HCT116 (cell line): ENCODE results near the gene ARHGEF10L. TPM values are rescaled to one million over a fixed set of nuclear protein-coding genes. Genes with fewer than 3 reads are reported as not detected.

Experiments
- ATAC-seq: fragments of 200-7000 bp; cut with Tn5 transposase; 2 replicates; pipeline ENCODE4 v1.9.1; 2020; ENCODE audit warnings: mild to moderate bottlenecking, moderate library complexity
- BruUV-seq: library from RNA; stranded (reverse); fragments of 400-500 nt; replicated peaks from 2 replicates; lab custom pipeline; 2021; lab: Mats Ljungman, UMichigan
- CTCF ChIA-PET: fragments of 300-600 bp; sonication (Branson Sonifier 250); formaldehyde crosslinking; loops from one replicate; lab custom pipeline; 2021; ENCODE audit warnings: antibody characterized with exemption; lab: Charles Lee
- POLR2A ChIA-PET: fragments of 300-600, 350-600 bp; sonication (Branson Sonifier 250); formaldehyde crosslinking; loops from one replicate; lab custom pipeline; 2021; ENCODE audit warnings: antibody characterized with exemption; lab: Charles Lee
- RAD21 ChIA-PET, 2 experiments: fragments of 300-600 bp; sonication (Branson Sonifier 250); formaldehyde crosslinking; loops; one replicate each; lab custom pipeline; 2023; ENCODE audit warnings: low total read pairs in 2 of 2; ENCODE audit not compliant: uncharacterized antibody in 2 of 2, unreplicated experiment in 2 of 2, low non-redundant PET in 1 of 2; lab: Charles Lee
- DNase-seq: peaks from one replicate; pipeline ENCODE4 v3.0.0-alpha.2; 2010; ENCODE audit warnings: low read depth, low spot score
- H2AFZ ChIP-seq: fragments of 200-600 bp; shearing (Covaris generic), sonication (generic); 2 replicates; pipeline ENCODE4 v1.6.1; 2017; ENCODE audit warnings: low read depth, mixed run types, mixed read lengths, antibody characterized with exemption, low read length; ENCODE audit not compliant: poor library complexity, severe bottlenecking
- H3K27ac ChIP-seq: 2 replicates; pipeline ENCODE4 v1.5.1; 2012; ENCODE audit warnings: low read depth, low read length
- H3K27me3 ChIP-seq: fragments of 200-600 bp; sonication (generic); 2 replicates; pipeline ENCODE4 v1.6.1; 2016; ENCODE audit warnings: mixed run types, low read length, mixed read lengths; ENCODE audit not compliant: insufficient read depth
- H3K36me3 ChIP-seq, 2 experiments: fragments of 200-500 bp in 1 of 2; fragments of 200-600 bp in 1 of 2; sonication (Bioruptor generic) in 1 of 2; sonication (generic) in 1 of 2; 2 replicates each; pipeline versions ENCODE4 v1.5.1 to v1.6.1; 2014 to 2016; ENCODE audit warnings: low read length in 2 of 2, inconsistent platforms in 1 of 2, mixed read lengths in 1 of 2, mixed run types in 1 of 2; ENCODE audit not compliant: insufficient read depth in 2 of 2, control insufficient read depth in 1 of 2
- H3K4me1 ChIP-seq, 2 experiments: fragments of 200-600 bp in 1 of 2; sonication (generic) in 1 of 2; 2 replicates each; pipeline versions ENCODE4 v1.5.1 to v1.6.1; 2012 to 2017; ENCODE audit warnings: low read length in 2 of 2, inconsistent platforms in 1 of 2, mild to moderate bottlenecking in 1 of 2, mixed read lengths in 1 of 2, mixed run types in 1 of 2, moderate library complexity in 1 of 2; ENCODE audit not compliant: insufficient read depth in 2 of 2, control insufficient read depth in 1 of 2
- H3K4me2 ChIP-seq: fragments of 200-600 bp; sonication (generic); 2 replicates; pipeline ENCODE4 v1.6.1; 2017; ENCODE audit warnings: mixed run types, low read length, mixed read lengths
- H3K4me3 ChIP-seq, 2 experiments: fragments of 200-600 bp in 1 of 2; sonication (generic) in 1 of 2; replicated peaks in 1 of 2; 2 replicates each; pipeline ENCODE4 v1.5.1; 2011 to 2016; ENCODE audit warnings: low read length in 2 of 2, control low read depth in 1 of 2, low read depth in 1 of 2, mild to moderate bottlenecking in 1 of 2, mixed read lengths in 1 of 2, mixed run types in 1 of 2
- H3K79me2 ChIP-seq: fragments of 200-600 bp; sonication (generic); 2 replicates; pipeline ENCODE4 v1.6.1; 2017; ENCODE audit warnings: mild to moderate bottlenecking, mixed run types, low read length, moderate library complexity, mixed read lengths; ENCODE audit not compliant: insufficient read depth
- H3K9ac ChIP-seq: fragments of 200-600 bp; sonication (generic); 2 replicates; pipeline ENCODE4 v1.6.1; 2016; ENCODE audit warnings: low read length, mixed read lengths
- H3K9me2 ChIP-seq: fragments of 200-600 bp; sonication (generic), shearing (Covaris generic); 2 replicates; pipeline ENCODE4 v1.6.1; 2017; ENCODE audit warnings: mixed run types, mild to moderate bottlenecking, moderate library complexity; ENCODE audit not compliant: insufficient read depth
- H3K9me3 ChIP-seq, 2 experiments: fragments of 200-500 bp in 1 of 2; fragments of 200-600 bp in 1 of 2; sonication (Bioruptor generic) in 1 of 2; sonication (generic) in 1 of 2; 2 replicates each; pipeline ENCODE4 v1.6.1; 2014 to 2017; ENCODE audit warnings: low read length in 2 of 2, mixed read lengths in 2 of 2, inconsistent platforms in 1 of 2, low read depth in 1 of 2, mild to moderate bottlenecking in 1 of 2, mixed run types in 1 of 2, moderate library complexity in 1 of 2; ENCODE audit not compliant: control insufficient read depth in 1 of 2, insufficient read depth in 1 of 2
- H4K20me1 ChIP-seq: fragments of 200-600 bp; sonication (generic), shearing (Covaris generic); 2 replicates; pipeline ENCODE4 v1.6.1; 2017; ENCODE audit warnings: mixed run types, mild to moderate bottlenecking, moderate library complexity; ENCODE audit not compliant: insufficient read depth
- CBX3 ChIP-seq: IDR thresholded peaks from 2 replicates; pipeline ENCODE4 v1.6.1; 2012; ENCODE audit warnings: low read depth
- CEBPB ChIP-seq: IDR thresholded peaks from 2 replicates; pipeline ENCODE4 v1.6.1; 2012; ENCODE audit warnings: low read depth
- ELF1 ChIP-seq: IDR thresholded peaks from 2 replicates; pipeline ENCODE4 v1.6.1; 2012; ENCODE audit warnings: low read depth, borderline replicate concordance
- FOSL1 ChIP-seq: IDR thresholded peaks from 2 replicates; pipeline ENCODE4 v1.6.1; 2012; ENCODE audit warnings: low read depth
- JUND ChIP-seq: IDR thresholded peaks from 2 replicates; pipeline ENCODE4 v1.6.1; 2012
- POLR2A ChIP-seq: IDR thresholded peaks from 2 replicates; pipeline ENCODE4 v1.7.0; 2011; ENCODE audit warnings: borderline replicate concordance; ENCODE audit not compliant: insufficient read depth, insufficient read length; ENCODE audit errors: extremely low read depth
- RAD21 ChIP-seq: IDR thresholded peaks from 2 replicates; pipeline ENCODE4 v1.6.1; 2012; ENCODE audit warnings: low read depth, mild to moderate bottlenecking
- REST ChIP-seq: IDR thresholded peaks from 2 replicates; pipeline ENCODE4 v1.6.1; 2012; ENCODE audit warnings: low read depth
- TCF7L2 ChIP-seq: IDR thresholded peaks from 2 replicates; pipeline ENCODE4 v1.7.0; 2011; ENCODE audit warnings: borderline replicate concordance, inconsistent platforms; ENCODE audit not compliant: insufficient read depth, insufficient read length; ENCODE audit errors: extremely low read depth
- YY1 ChIP-seq: IDR thresholded peaks from 2 replicates; pipeline ENCODE4 v1.6.1; 2011; ENCODE audit warnings: low read length, low read depth, moderate library complexity, mild to moderate bottlenecking; ENCODE audit not compliant: insufficient replicate concordance; ENCODE audit errors: extremely low read depth
- ZBTB33 ChIP-seq: IDR thresholded peaks from 2 replicates; pipeline ENCODE4 v1.6.1; 2011; ENCODE audit warnings: mild to moderate bottlenecking, low read length, moderate library complexity; ENCODE audit not compliant: insufficient replicate concordance; ENCODE audit errors: extremely low read depth
- ZFX ChIP-seq: fragments of 450-650 bp; IDR thresholded peaks from 2 replicates; pipeline ENCODE4 v1.6.1; 2017
- ZNF274 ChIP-seq: fragments of 200-500 bp; sonication (Bioruptor generic); IDR thresholded peaks from 2 replicates; pipeline ENCODE4 v1.6.1; 2014; ENCODE audit warnings: mild to moderate bottlenecking, low read depth, low read length, inconsistent platforms
- intact Hi-C: fragments of 100-400 bp; cut with micrococcal nuclease; formaldehyde crosslinking; loops from 2 replicates; pipeline ENCODE4 v1.10.0; 2022
- total RNA-seq: library from RNA; stranded (reverse); gene quantifications from one replicate; pipeline ENCODE4 v1.2.1, GENCODE V29; 2021; ENCODE audit not compliant: unreplicated experiment

Gene ARHGEF10L
- total RNA-seq, 1 experiment from 2014 or later, result 14.7 TPM

GRCh38 chr1:17582124-17582774, 42.8 kb downstream of the ARHGEF10L start:
- H3K4me3 ChIP-seq, result no peak overlapping the region
- peaks cover 23 to 40% of the 10 kb centered on the region in 2 experiments for H3K4me1 ChIP-seq
- CTCF ChIA-PET, result interaction anchor here (1.5 kb wide), 1 partner anchor 8 kb away, joined by 7 read pairs; no protein-coding TSS in a partner anchor
- intact Hi-C loops, result no loop called here
- no peaks in the 10 kb centered on the region for H3K36me3 ChIP-seq
- no peak overlapping the region for H3K27ac ChIP-seq
- TF ChIP-seq FOSL1 (no peak), YY1 (no peak), CEBPB (no peak), CBX3 (no peak), ELF1 (no peak), RAD21 (no peak), REST (no peak), TCF7L2 (no peak), ZBTB33 (no peak), ZNF274 (no peak), ZFX (no peak), JUND (no peak), POLR2A (no peak)
- TF ChIP-seq, all 23 proteins: peak for 0
- Histone ChIP-seq H3K4me2 (no peak overlapping the region), H3K27me3 (no peaks in the 10 kb centered on the region), H3K9me2 (no peaks in the 10 kb centered on the region), H2AFZ (no peak overlapping the region), H3K9ac (no peak overlapping the region), H4K20me1 (no peaks in the 10 kb centered on the region), H3K9me3 (no peaks in the 10 kb centered on the region), H3K79me2 (peaks cover 4% of the 10 kb centered on the region; the same call in 1 of the 2 replicates)
- no TSS peak for BruUV-seq
- ATAC-seq, result no peak
- RAD21 ChIA-PET, result no interaction called here
- POLR2A ChIA-PET, result interaction anchor here (0.7 kb wide), 1 partner anchor 12 kb away, joined by 3 read pairs; no protein-coding TSS in a partner anchor
- no peak for DNase-seq
